ENCODE measurements around the gene TEX26. TPM values are rescaled to one million over a fixed set of nuclear protein-coding genes. Genes with fewer than 3 reads are reported as not detected.

Gene TEX26
- polyA plus RNA-seq, 4 donors = 0.31 to 3.0 (median 0.97) TPM

DNA sequence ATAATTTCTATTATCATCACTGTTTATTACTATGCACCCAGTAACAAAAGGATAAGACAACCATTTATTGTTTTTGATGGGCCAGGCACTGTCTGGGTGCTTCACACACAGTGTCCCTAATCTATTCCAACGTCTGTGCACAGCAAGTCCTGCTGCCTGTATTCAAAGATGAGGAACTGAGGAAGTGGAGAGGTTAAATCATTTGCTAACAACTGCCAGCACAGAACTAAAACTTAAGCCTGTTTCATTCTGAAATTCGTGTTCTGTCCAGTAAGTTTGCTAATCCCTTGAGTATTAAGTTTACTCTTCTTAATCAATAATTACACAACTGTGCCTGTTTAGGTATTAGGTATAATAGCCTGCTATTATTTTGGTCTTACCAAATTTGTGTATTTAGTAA, 41.9 kb downstream of the TEX26 start:
- DNase-seq (ENCODE audit: low read depth in 4 of 4, low spot score in 3 of 4) = no peak

GRCh38 chr13:30976025-30976424, 43.6 kb downstream of the TEX26 start:
- DNase-seq (ENCODE audit: low read depth in 4 of 4, low spot score in 3 of 4) = no peak

DNA sequence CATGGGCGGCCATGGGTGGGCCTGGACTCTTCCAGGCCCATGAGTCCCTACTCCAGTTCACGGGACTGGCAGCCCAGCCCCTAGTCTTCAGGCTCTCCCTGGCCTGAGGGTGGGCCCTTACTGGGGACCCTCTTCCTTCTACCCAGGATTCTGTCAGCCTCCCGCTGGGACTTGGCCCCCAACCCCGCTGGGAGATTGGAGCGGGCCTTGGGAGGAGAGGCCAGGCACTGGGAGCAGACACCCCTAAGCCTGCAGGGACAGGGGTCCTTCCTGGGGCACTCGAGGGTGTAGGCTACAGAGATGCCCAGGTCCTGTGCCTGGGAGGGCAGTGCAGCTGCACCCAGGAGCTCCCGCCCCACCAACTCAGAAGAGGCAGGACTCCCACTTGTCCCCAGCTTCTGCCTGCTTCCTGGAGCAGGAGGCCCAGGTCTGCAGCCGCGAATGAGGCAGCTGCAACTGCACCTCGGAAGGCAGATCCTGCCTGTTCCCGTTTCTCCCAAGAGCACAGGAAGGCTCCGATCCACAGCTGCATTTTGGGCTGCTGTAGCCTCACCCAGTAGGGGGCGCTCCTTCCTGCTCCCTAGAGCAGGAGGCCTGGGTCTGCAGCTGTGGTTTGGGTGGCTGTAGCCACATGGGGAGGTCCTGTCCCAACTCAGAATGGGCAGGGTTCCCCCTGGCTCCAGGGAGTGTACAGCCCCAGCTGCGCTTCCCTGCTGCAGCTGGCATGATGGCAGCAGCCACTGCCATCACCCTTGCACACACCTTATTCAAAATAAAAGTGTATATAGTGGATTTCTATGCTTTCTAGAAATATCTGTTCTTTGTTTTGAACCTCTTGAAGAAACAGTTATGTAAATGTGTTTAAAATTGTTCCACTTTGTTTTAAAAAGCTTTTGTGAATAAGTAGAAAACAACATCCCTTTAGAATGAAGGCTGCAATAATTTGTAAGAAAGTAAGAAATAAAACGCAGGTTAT, 46.8 kb downstream of the TEX26 start:
- DNase-seq (ENCODE audit: low read depth in 4 of 4, low spot score in 3 of 4) = no peak

DNA sequence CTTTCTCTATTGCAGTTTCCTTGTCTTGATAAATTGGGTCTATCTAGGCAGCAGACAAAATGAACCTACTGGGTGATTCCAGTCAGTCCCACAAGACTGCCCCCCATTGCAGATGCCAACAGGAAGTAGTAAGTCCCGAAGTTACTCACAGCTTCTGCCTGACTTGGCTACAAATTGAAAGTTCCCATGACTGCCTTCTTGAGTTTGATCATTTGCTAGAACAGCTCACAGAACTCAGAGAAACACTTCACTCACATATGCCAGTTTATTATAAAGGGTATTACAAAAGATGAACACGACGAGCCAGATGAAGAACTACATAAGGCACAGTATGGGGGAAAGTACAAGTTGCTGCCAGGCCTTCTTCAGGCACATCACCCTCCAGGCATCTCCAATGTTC, 50.0 kb downstream of the TEX26 start:
- no peak for DNase-seq (ENCODE audit: low read depth in 4 of 4, low spot score in 3 of 4)

DNA sequence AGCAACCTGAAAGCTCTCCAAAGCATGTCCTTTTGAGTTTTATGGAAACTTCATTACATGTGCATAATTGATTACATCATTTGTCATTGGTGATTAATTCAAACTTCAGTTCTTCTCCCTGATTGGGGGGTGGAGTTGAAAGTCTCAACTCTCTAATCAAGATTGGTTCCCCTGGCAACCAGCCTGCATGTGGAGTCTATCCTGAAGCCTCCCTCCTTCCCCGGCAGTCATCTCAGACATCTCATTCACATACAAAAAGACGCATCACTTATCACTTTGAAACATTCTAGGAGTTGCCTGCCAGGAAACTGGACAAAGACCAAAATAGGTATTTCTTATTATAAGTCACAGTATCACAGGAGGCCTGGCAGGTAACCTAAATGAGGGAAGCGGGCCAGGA, 50.5 kb downstream of the TEX26 start:
- DNase-seq (ENCODE audit: low read depth in 4 of 4, low spot score in 3 of 4) = no peak

DNA sequence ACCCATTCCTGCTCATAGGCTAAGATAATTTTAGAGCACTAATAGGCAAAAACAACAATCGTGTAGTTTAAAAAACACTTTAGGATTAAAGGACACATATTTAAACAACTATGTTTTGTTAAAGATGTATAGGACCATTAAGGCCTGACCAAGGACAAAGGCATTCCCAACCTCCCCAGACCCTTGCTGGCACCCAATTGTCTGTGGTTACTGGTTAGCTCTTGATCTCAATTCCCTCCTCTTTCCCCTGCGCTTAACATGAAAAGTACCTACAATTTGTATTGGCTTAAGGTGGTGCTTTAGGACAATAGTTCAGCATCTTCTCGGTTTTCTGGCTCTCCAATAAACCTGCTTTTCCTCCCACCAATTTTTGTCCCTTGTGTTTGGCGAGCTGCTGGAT, 51.0 kb downstream of the TEX26 start:
- no peak for DNase-seq (ENCODE audit: low read depth in 4 of 4, low spot score in 3 of 4)

DNA sequence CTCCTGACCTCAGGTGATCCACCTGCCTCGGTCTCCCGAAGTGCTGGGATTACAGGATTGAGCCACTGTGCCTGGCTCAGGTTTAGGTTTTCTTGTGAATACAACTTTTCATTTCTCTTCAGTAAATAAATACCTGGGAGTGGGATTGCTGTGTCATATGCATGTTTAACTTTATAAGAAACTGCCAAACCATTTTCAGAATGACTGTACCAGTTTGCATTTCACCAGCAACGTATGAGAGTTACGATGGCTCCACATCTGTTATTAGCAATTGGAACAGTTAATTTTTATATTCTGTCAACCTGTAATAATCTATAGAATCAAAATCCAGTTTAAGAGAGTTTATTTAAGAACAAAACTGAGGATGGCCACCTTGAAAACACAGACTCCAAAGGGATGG, 52.2 kb downstream of the TEX26 start:
- no peak for DNase-seq (ENCODE audit: low read depth in 4 of 4, low spot score in 3 of 4)

- DNase-seq (ENCODE audit: low read depth in 4 of 4, low spot score in 3 of 4) = no peak
These were observed 53.3 kb downstream of the TEX26 start for GRCh38 chr13:30985637-30986205.

DNA sequence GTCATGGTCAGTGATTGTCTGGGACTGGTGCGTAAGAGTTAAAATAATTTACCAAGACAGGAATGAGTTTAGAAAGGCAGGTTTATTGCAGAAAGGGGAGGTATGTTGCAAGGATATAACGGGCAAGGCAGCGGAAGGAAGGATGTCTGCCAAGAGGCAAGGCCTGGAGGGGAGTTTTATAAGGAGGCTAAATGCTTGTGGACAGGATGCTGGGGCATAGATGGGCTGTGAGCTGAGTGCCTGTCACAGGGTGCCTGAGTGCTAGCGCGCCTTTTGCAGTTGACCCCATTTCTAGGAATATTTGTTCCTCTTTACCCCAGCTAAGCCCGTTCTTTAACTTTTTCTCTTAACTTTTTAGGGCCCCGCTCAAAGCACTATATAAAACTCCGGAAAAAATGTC, 58.7 kb downstream of the TEX26 start:
- no peak for DNase-seq (ENCODE audit: low read depth in 4 of 4, low spot score in 3 of 4)

GRCh38 chr13:30991922-30992321, 59.5 kb downstream of the TEX26 start:
- DNase-seq (ENCODE audit: low read depth in 4 of 4, low spot score in 3 of 4) = no peak

DNA sequence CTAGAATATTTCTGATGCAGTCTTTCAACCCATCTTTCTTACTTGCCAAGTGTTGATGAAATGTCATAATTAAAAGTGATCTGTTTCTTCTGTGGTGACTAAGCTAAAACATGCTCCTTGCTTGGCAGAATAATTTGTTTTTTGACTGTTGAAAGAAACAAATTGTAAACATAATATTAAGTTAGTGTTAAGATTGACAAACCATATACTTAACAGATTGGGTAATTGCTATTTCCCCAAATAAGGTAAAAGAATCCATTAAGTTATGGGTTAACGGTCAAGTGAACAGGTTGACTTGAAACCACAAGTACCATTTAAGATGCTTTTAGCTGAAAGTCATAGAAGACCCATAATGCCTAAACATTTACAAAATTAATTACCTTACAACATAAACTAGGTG, 62.9 kb downstream of the TEX26 start:
- DNase-seq (ENCODE audit: low read depth in 4 of 4, low spot score in 3 of 4) = no peak

DNA sequence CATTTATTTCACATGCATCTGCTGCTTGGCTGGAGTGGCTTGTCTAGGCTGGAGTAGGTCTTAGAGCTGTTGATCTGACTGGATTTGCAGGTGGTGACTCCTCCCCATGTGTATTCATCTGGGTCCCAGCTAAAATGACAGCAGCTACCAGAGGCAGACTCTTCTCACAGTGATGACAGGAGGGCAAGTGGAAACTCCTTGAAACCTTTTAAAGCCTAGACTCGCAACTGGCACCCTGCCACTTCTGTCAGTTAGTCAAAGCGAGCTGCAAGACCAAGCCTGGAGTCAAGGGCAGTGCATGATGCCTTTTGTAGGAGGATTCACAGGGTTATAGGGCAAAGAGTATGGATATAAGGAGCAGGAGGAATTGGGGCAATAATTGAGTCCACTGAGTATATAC, 65.2 kb downstream of the TEX26 start:
- DNase-seq (ENCODE audit: low read depth in 4 of 4, low spot score in 3 of 4) = no peak

- peak in 1 of 4 donors; percentile 6 for DNase-seq (ENCODE audit: low read depth in 4 of 4, low spot score in 3 of 4)
These were observed 66.0 kb downstream of the TEX26 start for GRCh38 chr13:30998136-30999088.

- DNase-seq (ENCODE audit: low read depth in 4 of 4, low spot score in 3 of 4) = no peak
These were observed 68.4 kb downstream of the TEX26 start for GRCh38 chr13:31000889-31001288.

DNA sequence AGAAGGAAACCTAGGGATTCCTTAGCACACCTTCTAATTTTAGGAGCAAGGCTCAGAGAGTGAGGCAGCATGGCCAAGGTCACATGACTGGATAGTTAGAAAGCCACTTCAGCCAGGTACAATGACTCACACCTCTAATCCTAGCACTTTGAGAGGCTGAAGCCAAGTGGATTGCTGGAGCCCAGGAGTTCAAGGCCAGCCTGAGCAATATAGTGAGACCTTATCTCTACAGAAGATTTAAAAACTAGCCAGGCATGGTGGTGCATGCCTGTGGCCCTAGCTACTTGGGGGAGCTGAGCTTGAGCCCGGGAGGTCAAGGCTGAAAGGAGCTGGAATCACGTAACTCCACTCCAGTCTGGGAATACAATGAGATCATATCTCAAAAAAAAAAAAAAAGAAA, 69.2 kb downstream of the TEX26 start:
- no peak for DNase-seq (ENCODE audit: low read depth in 4 of 4, low spot score in 3 of 4)

GRCh38 chr13:31005066-31005465, 72.6 kb downstream of the TEX26 start:
- DNase-seq (ENCODE audit: low read depth in 4 of 4, low spot score in 3 of 4) = no peak

- no peak for DNase-seq (ENCODE audit: low read depth in 4 of 4, low spot score in 3 of 4)
These were observed 75.0 kb downstream of the TEX26 start for GRCh38 chr13:31007417-31007816.

DNA sequence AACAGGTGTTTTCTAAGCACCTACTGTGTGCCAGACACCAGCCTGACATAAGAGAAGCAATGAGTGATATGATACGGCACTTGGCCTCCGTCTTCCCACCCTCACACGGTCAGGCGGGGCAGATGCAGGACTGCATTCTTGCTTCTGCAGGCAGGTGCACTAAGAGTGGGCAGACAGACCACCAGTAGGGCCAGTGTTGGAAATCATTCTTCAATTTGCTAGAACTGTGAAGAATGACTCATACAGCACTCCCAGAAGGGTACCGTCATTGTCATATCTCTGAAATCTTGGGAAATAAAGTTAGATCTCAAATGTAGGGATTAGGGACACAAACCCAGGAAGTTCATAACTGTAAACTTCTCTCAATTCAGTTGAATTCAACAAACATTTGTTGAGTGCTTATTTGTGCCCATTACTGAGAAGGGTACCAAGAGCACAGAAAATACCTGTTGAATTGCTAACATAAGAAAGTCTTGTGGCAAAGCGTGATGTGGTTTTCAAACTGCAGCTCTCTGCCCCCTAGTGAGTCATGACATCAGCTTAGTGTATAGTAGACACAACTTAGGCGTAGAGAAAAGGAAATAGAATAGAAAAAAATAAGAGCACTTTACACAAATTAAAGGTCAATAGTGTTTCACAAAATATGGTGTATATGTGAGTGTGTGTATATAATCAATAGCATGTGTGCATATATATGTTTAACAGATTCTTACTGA, 76.1 kb downstream of the TEX26 start:
- DNase-seq (ENCODE audit: low read depth in 4 of 4, low spot score in 3 of 4) = no peak

DNA sequence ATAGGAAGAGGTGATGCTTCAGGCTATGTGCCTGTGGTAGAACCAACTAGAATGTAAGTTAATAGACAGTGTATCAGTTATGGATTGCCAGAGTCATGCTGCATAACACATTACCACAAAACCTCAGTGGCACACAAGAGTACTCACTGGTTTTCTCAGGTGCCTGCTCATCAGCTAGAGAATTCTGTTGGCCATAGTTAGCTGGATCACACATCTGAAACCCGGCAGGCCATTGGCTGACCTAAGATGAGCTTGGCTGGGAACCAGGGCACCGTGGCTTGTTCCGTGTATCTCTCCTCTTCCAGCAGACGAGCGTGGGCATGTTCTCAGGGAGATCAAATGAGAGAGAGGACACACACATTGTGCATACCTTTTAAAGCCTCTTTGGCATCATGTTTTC, 76.7 kb downstream of the TEX26 start:
- DNase-seq (ENCODE audit: low read depth in 4 of 4, low spot score in 3 of 4) = no peak

- DNase-seq (ENCODE audit: low read depth in 4 of 4, low spot score in 3 of 4) = no peak
These were observed 77.8 kb downstream of the TEX26 start for GRCh38 chr13:31010296-31010695.
